Hepatocyte (in vitro differentiated cells): Measurements from ENCODE around the gene CINP. TPM values are rescaled to one million over a fixed set of nuclear protein-coding genes. Genes with fewer than 3 reads are reported as not detected.

Experiments used
- DNase-seq: peaks from one replicate; pipeline ENCODE4 v3.0.0-alpha.2; 2016; ENCODE audit warnings: low spot score
- H2AFZ ChIP-seq: fragments of 200-600 bp; sonication (generic); 2 replicates; pipeline ENCODE4 v1.6.0; 2016; ENCODE audit warnings: antibody characterized with exemption, mild to moderate bottlenecking
- H3K27ac ChIP-seq: fragments of 200-600 bp; sonication (generic); 2 replicates; pipeline ENCODE4 v1.5.1; 2016; ENCODE audit warnings: mild to moderate bottlenecking
- H3K27me3 ChIP-seq: fragments of 200-600 bp; sonication (generic); 2 replicates; pipeline ENCODE4 v1.6.1; 2016
- H3K36me3 ChIP-seq: fragments of 200-600 bp; sonication (generic); replicated peaks from 2 replicates; pipeline ENCODE4 v1.5.1; 2016; ENCODE audit warnings: low read depth; ENCODE audit not compliant: insufficient read depth
- H3K4me1 ChIP-seq: fragments of 200-600 bp; sonication (generic); 2 replicates; pipeline ENCODE4 v1.5.1; 2016; ENCODE audit warnings: mild to moderate bottlenecking, moderate library complexity; ENCODE audit not compliant: insufficient read depth
- H3K4me2 ChIP-seq: fragments of 200-600 bp; sonication (generic); 2 replicates; pipeline ENCODE4 v1.6.0; 2016
- H3K4me3 ChIP-seq: fragments of 200-600 bp; sonication (generic); 2 replicates; pipeline ENCODE4 v1.5.1; 2016; ENCODE audit warnings: mild to moderate bottlenecking
- H3K79me2 ChIP-seq: fragments of 200-600 bp; sonication (generic); 2 replicates; pipeline ENCODE4 v1.6.0; 2017; ENCODE audit warnings: mild to moderate bottlenecking
- H3K9me2 ChIP-seq: fragments of 200-600 bp; sonication (generic); replicated peaks from 2 replicates; pipeline ENCODE4 v1.6.0; 2017; ENCODE audit warnings: mild to moderate bottlenecking; ENCODE audit not compliant: insufficient read depth
- H3K9me3 ChIP-seq: fragments of 200-600 bp; sonication (generic); 2 replicates; pipeline ENCODE4 v1.5.1; 2016; ENCODE audit warnings: low read depth, mild to moderate bottlenecking
- H4K20me1 ChIP-seq: fragments of 200-600 bp; sonication (generic); 2 replicates; pipeline ENCODE4 v1.6.0; 2016; ENCODE audit warnings: mild to moderate bottlenecking; ENCODE audit not compliant: insufficient read depth, poor library complexity, severe bottlenecking
- EZH2 ChIP-seq: fragments of 200-600 bp; sonication (generic); IDR thresholded peaks from 2 replicates; pipeline ENCODE4 v1.6.1; 2016; ENCODE audit warnings: antibody characterized with exemption, mild to moderate bottlenecking, borderline replicate concordance
- EZH2phosphoT487 ChIP-seq: fragments of 200-600 bp; sonication (generic); IDR thresholded peaks from one replicate; pipeline ENCODE4 v1.6.1; 2018; ENCODE audit warnings: antibody characterized with exemption, mild to moderate bottlenecking, low read depth, moderate library complexity; ENCODE audit not compliant: unreplicated experiment, severe bottlenecking
- WGBS: methylation state at CpG from one replicate; pipeline ENCODE4 v1.1.6; 2016; ENCODE audit warnings: low lambda C conversion rate; ENCODE audit errors: missing lambda C conversion rate; 5-methylcytosine and 5-hydroxymethylcytosine counted together
- polyA plus RNA-seq: library from polyadenylated mRNA; unstranded; fragments of >200 nt; fragmentation: Nextera tagmentation; extraction: Ambion mirVana; gene quantifications from 2 replicates; pipeline ENCODE4 v1.2.1, GENCODE V29; 2016
- total RNA-seq: library from RNA; depleted of rRNA; stranded (reverse); fragments of >200 nt; gene quantifications from 2 replicates; pipeline ENCODE4 v1.2.3, GENCODE V29; 2014
- TF ChIP-seq, protein P1 (sequence below): fragments of 200-600 bp; sonication (generic); IDR thresholded peaks from 2 replicates; pipeline ENCODE4 v1.5.1; 2016; ENCODE audit warnings: antibody characterized with exemption, mild to moderate bottlenecking; ENCODE audit not compliant: poor library complexity

Gene CINP
- total and polyA plus RNA-seq, 2 experiments from 2014 or later = 22.9 to 40.2 TPM

DNA sequence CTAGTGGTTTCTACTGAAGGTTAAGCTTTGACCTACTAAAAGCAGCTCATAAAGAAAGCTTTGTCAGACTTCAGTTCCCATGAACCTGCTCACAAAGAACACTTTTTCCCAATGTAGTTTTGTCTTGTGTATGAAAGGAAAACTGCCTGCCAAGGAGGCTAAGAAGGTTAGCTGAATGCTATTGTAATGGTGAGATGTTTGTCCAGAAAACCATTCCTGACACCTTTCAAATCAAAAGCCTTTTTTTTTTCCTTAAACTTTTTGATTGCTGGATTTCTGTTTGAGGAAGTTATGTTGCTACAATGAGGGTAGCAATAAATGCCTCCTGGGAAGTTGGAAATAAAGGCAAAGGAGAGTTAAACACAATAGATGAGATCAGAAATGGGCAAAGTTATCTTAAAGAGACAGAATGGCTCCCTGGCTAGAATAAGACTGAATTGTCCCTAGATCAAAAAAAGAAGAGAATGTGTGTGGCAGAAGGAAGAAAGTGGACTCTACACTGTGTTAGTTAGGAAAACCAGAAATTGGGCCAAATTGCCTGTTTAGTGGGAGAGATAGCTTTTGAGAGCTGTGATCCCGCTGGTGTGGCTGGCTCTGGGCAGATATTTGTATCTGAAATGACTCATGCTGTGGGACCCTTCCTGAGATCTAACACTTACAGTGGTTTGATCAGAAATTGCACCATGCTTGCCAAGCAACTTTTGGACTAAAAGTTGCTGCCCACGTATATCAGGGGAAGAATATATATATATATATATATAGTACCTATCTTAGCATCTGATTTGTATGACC lies 27.6 kb upstream of the CINP start:
- Histone ChIP-seq H3K27ac (peak overlapping the region; percentile 69), H4K20me1 (no peaks in the 10 kb centered on the region), H2AFZ (no peak overlapping the region), H3K4me3 (no peak overlapping the region), H3K9me2 (no peaks in the 10 kb centered on the region), H3K27me3 (no peaks in the 10 kb centered on the region), H3K36me3 (no peaks in the 10 kb centered on the region), H3K4me1 (no peaks in the 10 kb centered on the region), H3K4me2 (no peak overlapping the region), H3K79me2 (peaks cover 2% of the 10 kb centered on the region), H3K9me3 (no peaks in the 10 kb centered on the region)
- DNase-seq = no peak
- TF ChIP-seq, protein P1, sequence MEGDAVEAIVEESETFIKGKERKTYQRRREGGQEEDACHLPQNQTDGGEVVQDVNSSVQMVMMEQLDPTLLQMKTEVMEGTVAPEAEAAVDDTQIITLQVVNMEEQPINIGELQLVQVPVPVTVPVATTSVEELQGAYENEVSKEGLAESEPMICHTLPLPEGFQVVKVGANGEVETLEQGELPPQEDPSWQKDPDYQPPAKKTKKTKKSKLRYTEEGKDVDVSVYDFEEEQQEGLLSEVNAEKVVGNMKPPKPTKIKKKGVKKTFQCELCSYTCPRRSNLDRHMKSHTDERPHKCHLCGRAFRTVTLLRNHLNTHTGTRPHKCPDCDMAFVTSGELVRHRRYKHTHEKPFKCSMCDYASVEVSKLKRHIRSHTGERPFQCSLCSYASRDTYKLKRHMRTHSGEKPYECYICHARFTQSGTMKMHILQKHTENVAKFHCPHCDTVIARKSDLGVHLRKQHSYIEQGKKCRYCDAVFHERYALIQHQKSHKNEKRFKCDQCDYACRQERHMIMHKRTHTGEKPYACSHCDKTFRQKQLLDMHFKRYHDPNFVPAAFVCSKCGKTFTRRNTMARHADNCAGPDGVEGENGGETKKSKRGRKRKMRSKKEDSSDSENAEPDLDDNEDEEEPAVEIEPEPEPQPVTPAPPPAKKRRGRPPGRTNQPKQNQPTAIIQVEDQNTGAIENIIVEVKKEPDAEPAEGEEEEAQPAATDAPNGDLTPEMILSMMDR = no peak
- no peak for TF ChIP-seq EZH2
- WGBS = 76% methylated on average over 2 of the region's 2 CpGs

DNA sequence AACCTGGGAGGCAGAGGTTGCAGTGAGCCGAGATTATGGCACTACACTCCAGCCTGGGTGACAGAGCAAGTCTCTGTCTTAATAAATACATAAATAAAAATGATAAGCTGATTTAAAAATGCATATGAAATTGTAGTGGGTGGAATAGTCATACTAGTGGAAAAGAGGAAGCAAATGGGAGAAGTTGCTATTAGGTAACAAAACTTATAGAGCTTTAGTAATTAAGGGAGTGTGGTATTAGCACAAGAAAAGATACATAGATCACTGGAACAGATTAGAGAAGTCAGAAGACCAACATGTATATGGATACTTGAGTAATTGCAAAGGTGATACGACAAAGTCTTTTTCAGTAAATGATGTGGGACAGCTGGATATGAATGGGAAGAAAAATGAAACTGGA lies 26.6 kb upstream of the CINP start:
- H3K9me3 ChIP-seq = no peaks in the 10 kb centered on the region
- H3K79me2 ChIP-seq = peaks cover 2% of the 10 kb centered on the region
- H3K27me3 ChIP-seq = no peaks in the 10 kb centered on the region
- H3K27ac ChIP-seq = peak overlapping the region; percentile 69
- TF ChIP-seq EZH2phosphoT487 (no peak), EZH2 (no peak)
- TF ChIP-seq, protein P1 = no peak
- H3K4me2 ChIP-seq = no peak overlapping the region
- no peaks in the 10 kb centered on the region for H3K4me1 ChIP-seq
- no peaks in the 10 kb centered on the region for H3K9me2 ChIP-seq
- H3K4me3 ChIP-seq = no peak overlapping the region
- H2AFZ ChIP-seq = no peak overlapping the region
- H4K20me1 ChIP-seq = no peaks in the 10 kb centered on the region
- no peaks in the 10 kb centered on the region for H3K36me3 ChIP-seq
- WGBS = 93% methylated on average over 2 of the region's 2 CpGs
- DNase-seq = no peak

DNA sequence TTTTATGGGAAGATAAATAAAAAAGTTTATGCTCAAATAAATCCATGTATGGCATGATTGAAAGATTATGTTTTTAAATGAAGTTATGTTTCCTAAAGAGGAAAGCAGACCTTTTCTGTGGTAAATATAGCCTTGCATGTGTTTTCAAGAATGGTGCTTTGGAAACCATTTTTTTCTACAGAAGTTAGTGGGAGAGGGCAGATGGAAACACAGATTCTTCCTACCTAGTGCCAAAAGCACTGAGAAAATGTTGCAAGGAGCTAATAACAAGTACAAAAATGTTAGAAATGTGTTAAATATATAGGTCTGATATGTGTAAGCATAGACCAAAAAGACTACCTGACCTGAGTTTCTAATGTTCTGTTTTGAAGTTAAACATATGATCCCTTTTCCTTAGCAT lies 24.4 kb upstream of the CINP start:
- no peaks in the 10 kb centered on the region for H4K20me1 ChIP-seq
- no peaks in the 10 kb centered on the region for H3K4me1 ChIP-seq
- no peaks in the 10 kb centered on the region for H3K79me2 ChIP-seq
- no peak overlapping the region for H2AFZ ChIP-seq
- no peak overlapping the region for H3K4me3 ChIP-seq
- DNase-seq = no peak
- TF ChIP-seq, protein P1 = no peak
- TF ChIP-seq EZH2phosphoT487 = no peak
- no peak for TF ChIP-seq EZH2
- no peak overlapping the region for H3K27ac ChIP-seq
- H3K9me3 ChIP-seq = no peaks in the 10 kb centered on the region
- no peaks in the 10 kb centered on the region for H3K27me3 ChIP-seq
- H3K36me3 ChIP-seq = no peaks in the 10 kb centered on the region
- H3K9me2 ChIP-seq = no peaks in the 10 kb centered on the region
- H3K4me2 ChIP-seq = no peak overlapping the region
